GM12872 (cell line): ENCODE measurements around the gene NRG2.

Experiments used
- CTCF ChIP-seq: IDR thresholded peaks from 3 replicates; pipeline ENCODE4 v1.5.1; 2011; ENCODE audit warnings: low read depth, mild to moderate bottlenecking, low read length, moderate library complexity; ENCODE audit not compliant: insufficient read depth

The NRG2 gene

GRCh38 chr5:139872052-139872766, 170.9 kb downstream of the NRG2 start:
- peak; percentile 29; the same call in 1 of the 3 replicates for TF ChIP-seq CTCF

DNA sequence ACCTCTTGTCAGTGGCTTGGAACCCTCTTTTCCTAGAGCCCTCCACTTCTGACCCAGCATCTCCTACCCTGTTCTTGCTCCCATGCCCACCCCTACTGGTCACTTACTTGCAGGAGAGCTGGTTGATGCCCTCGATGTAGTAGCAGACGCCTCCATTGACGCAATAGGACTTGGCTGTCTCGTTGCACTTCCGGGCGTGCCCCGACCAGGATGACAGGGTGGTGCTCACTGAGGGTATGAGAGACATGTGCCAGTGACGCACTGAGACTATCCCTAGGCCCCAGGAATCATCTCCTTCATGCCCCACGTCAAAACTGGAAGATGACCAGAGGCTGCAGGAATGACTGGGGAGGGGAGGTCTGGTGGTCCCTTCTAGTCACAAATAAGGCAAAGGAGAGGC, 171.5 kb downstream of the NRG2 start:
- no peak for TF ChIP-seq CTCF

DNA sequence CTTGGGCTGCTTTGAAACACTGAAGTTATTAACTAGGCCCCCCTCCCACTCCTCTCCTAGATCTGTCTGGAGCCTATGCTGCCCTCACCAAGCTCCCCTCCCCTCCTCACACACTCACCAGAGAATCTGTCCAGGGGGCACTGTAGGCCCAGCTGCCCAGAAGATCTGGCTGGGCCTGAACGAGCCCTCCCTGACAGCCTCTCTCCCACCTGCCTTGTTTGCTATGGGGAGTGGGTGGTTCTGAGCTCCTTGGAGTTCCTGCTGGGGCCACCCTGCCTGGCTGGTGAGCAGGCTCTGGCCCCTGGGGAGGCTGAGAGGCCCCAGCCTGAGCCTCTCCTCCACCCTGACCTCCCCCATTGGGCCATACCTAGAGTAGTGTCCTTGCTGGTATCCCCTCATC, 172.4 kb downstream of the NRG2 start:
- TF ChIP-seq CTCF: no peak

DNA sequence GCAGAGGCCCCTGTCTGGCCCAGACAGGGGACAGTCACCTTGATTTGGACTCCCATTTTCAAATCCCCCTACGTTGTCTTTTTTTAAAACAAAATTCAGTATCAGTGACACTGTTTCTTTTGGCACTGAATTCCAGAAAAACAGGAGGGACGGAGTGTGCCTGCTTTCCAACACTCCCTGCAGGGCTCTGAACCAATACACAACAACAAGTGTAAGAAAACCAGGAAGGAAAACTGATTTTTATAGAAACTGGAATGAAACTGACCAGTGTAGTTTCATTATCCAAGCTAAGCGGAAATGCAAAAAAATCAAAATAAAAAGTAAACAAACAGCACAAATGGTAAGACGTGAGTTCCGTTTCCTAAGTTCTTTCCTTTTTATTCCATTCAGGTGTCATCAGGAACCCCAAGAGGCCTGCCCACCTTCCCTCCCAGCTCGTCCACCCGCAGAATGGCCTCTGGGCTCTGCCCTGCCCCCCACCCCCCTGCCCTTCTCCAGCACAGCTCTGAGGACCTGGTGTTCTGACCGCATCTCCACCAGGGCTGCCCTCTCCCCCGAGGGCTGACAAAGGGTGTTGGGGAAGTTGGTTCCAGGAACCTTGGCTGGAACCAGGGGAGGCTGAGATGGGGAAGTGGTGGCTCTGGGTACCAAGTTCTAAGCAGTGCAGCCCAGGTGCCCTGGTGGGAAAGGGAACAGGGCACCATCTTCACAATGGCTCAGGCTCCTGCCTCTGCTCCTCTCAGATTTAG, 173.9 kb downstream of the NRG2 start:
- TF ChIP-seq CTCF: no peak

DNA sequence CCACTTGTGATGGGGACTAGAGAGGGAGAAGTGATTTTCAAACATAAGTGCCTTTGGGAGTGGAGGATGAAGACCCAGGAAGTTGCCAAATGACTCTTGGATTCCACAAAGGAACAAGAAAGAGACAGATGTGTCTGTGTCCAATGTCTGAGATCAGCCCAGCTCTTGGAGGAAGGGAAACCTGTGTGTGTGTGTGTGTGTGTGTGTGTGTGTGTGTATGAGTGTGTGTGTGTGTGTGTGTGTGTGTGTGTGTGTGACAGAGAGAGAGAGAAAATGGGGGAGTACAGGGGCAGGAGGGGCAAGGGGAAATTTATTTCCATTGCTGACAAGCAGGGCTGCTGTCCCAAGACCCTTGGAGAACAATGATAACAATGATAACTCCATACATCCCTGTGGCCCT, 175.5 kb downstream of the NRG2 start:
- no peak for TF ChIP-seq CTCF

- TF ChIP-seq CTCF: no peak
Observed at GRCh38 chr5:139867109-139867508, 176.0 kb downstream of the NRG2 start.

- no peak for TF ChIP-seq CTCF
Observed at GRCh38 chr5:139864716-139865483, 178.2 kb downstream of the NRG2 start.
